A549 (cell line): Measurements from ENCODE around the gene FAM171A1. TPM values are rescaled to one million over a fixed set of nuclear protein-coding genes. Genes with fewer than 3 reads are reported as not detected.

ENCODE experiments used
- ATAC-seq, 2 experiments: fragments of 200-7000 bp in 1 of 2; fragments of >200 bp in 1 of 2; cut with Nextera tagmentation in 1 of 2; cut with Tn5 transposase in 1 of 2; 3 replicates each; pipeline versions ENCODE4 v1.8.0 to v1.9.1; 2018 to 2020; ENCODE audit warnings: mild to moderate bottlenecking in 1 of 2, moderate library complexity in 1 of 2
- CTCF ChIA-PET: fragments of 300-600 bp; sonication (Branson Sonifier 250); formaldehyde crosslinking; extraction: SDS; loops from one replicate; lab custom pipeline; 2021; ENCODE audit warnings: antibody characterized with exemption, inconsistent platforms; lab: Yijun Ruan, JAX
- POLR2A ChIA-PET: fragments of 350-600 bp; formaldehyde crosslinking; extraction: SDS; loops from one replicate; lab custom pipeline; 2021; ENCODE audit warnings: antibody characterized with exemption, inconsistent platforms; lab: Yijun Ruan, JAX
- DNase-seq, 2 experiments: peaks; one replicate each; pipeline versions ENCODE4 v3.0.0 to v3.0.0-alpha.2; 2011 to 2016; ENCODE audit warnings: low read depth in 1 of 2, low spot score in 1 of 2
- FAIRE-seq: peaks from 2 replicates; lab custom pipeline; 2011; peaks lifted over from hg19 to GRCh38; lab: Jason Lieb, UNC
- H3K27ac ChIP-seq, 2 experiments: fragments of >200 bp; sonication (Bioruptor Twin); formaldehyde crosslinking; 3 replicates each; pipeline ENCODE4 v1.5.1; 2016 to 2017
- H3K4me1 ChIP-seq: fragments of >200 bp; sonication (Bioruptor Twin); formaldehyde crosslinking; 3 replicates; pipeline ENCODE4 v1.6.1; 2016
- H3K4me2 ChIP-seq: fragments of >200 bp; sonication (Bioruptor Twin); formaldehyde crosslinking; 3 replicates; pipeline ENCODE4 v1.6.1; 2016
- H3K4me3 ChIP-seq: fragments of >200 bp; sonication (Bioruptor Twin); formaldehyde crosslinking; 3 replicates; pipeline ENCODE4 v1.5.1; 2016
- H3K9me3 ChIP-seq: fragments of >200 bp; sonication (Bioruptor Twin); formaldehyde crosslinking; 3 replicates; pipeline ENCODE4 v1.6.1; 2016
- BCL3 ChIP-seq: fragments of >200 bp; sonication (Bioruptor Twin); formaldehyde crosslinking; IDR thresholded peaks from 3 replicates; pipeline ENCODE4 v1.6.1; 2016
- BHLHE40 ChIP-seq: IDR thresholded peaks from 2 replicates; pipeline ENCODE4 v1.6.1; 2012; ENCODE audit warnings: low read depth, low read length, inconsistent platforms
- CBX2 ChIP-seq: fragments of 200-600 bp; sonication (generic); IDR thresholded peaks from 2 replicates; pipeline ENCODE4 v1.6.1; 2016; ENCODE audit warnings: low read depth, mild to moderate bottlenecking, borderline replicate concordance
- CBX8 ChIP-seq: fragments of 200-600 bp; sonication (generic); IDR thresholded peaks from 2 replicates; pipeline ENCODE4 v1.6.1; 2016
- CEBPB ChIP-seq, 2 experiments: fragments of >200 bp in 1 of 2; sonication (Bioruptor Twin) in 1 of 2; formaldehyde crosslinking in 1 of 2; IDR thresholded peaks; 2 replicates each; pipeline ENCODE4 v1.6.1; 2012 to 2016
- EHF ChIP-seq: fragments of 250-450 bp; sonication (Bioruptor Pico); IDR thresholded peaks from 2 replicates; pipeline ENCODE4 v1.5.0; 2020; ENCODE audit warnings: mild to moderate bottlenecking
- EHMT2 ChIP-seq: fragments of 200-600 bp; sonication (generic); IDR thresholded peaks from 2 replicates; pipeline ENCODE4 v1.6.1; 2016; ENCODE audit warnings: antibody characterized with exemption, low read depth, mild to moderate bottlenecking, moderate library complexity
- EP300 ChIP-seq, 2 experiments: fragments of >200 bp; sonication (Bioruptor Twin); formaldehyde crosslinking; IDR thresholded peaks; 2 replicates in 1 of 2; 3 replicates in 1 of 2; pipeline ENCODE4 v1.6.1; 2016 to 2017
- FOSB ChIP-seq: fragments of 250-450 bp; sonication (Bioruptor Pico); IDR thresholded peaks from 2 replicates; pipeline ENCODE4 v1.5.0; 2020; ENCODE audit warnings: mild to moderate bottlenecking, moderate library complexity
- FOSL2 ChIP-seq, 2 experiments: fragments of 450-650 bp in 1 of 2; fragments of >200 bp in 1 of 2; sonication (Bioruptor Twin) in 1 of 2; formaldehyde crosslinking; IDR thresholded peaks; 2 replicates each; pipeline versions ENCODE4 v1.5.0 to v1.6.1; 2016 to 2020; ENCODE audit warnings: mild to moderate bottlenecking in 1 of 2, moderate library complexity in 1 of 2
- FOXS1 ChIP-seq: fragments of 250-450 bp; sonication (Bioruptor Pico); IDR thresholded peaks from 2 replicates; pipeline ENCODE4 v1.5.0; 2020; ENCODE audit warnings: mild to moderate bottlenecking, moderate library complexity
- GATA3 ChIP-seq: IDR thresholded peaks from 2 replicates; pipeline ENCODE4 v1.6.1; 2012; ENCODE audit warnings: borderline replicate concordance
- HDAC2 ChIP-seq: fragments of 200-600 bp; sonication (generic); IDR thresholded peaks from 2 replicates; pipeline ENCODE4 v1.6.1; 2016
- HOXB5 ChIP-seq: fragments of 250-450 bp; sonication (Bioruptor Pico); IDR thresholded peaks from 2 replicates; pipeline ENCODE4 v1.5.0; 2020; ENCODE audit warnings: mild to moderate bottlenecking, moderate library complexity
- JUN ChIP-seq, 2 experiments: fragments of >200 bp; sonication (Bioruptor Twin); formaldehyde crosslinking; IDR thresholded peaks; 2 replicates in 1 of 2; 3 replicates in 1 of 2; pipeline ENCODE4 v1.6.1; 2016 to 2017
- MAFK ChIP-seq: fragments of 450-650 bp; IDR thresholded peaks from 2 replicates; pipeline ENCODE4 v1.6.1; 2014; ENCODE audit not compliant: partially characterized antibody
- MYC ChIP-seq: IDR thresholded peaks from 2 replicates; pipeline ENCODE4 v1.6.1; 2012; ENCODE audit warnings: mild to moderate bottlenecking, inconsistent platforms, low read length, improper control_type of control experiment, borderline replicate concordance
- NPAS2 ChIP-seq: fragments of 250-450 bp; sonication (Bioruptor Pico); IDR thresholded peaks from 2 replicates; pipeline ENCODE4 v1.8.0; 2022; ENCODE audit warnings: mild to moderate bottlenecking, moderate library complexity, borderline replicate concordance
- RFX5 ChIP-seq: fragments of 450-650 bp; IDR thresholded peaks from 2 replicates; pipeline ENCODE4 v1.7.1; 2014; ENCODE audit warnings: antibody characterized with exemption, mild to moderate bottlenecking, moderate library complexity
- ZC3H11A ChIP-seq: fragments of 450-650 bp; IDR thresholded peaks from 2 replicates; pipeline ENCODE4 v1.6.1; 2014; ENCODE audit warnings: antibody characterized with exemption, mild to moderate bottlenecking
- WGBS: methylation state at CpG from one replicate; pipeline ENCODE4 v1.1.6; 2017; ENCODE audit errors: missing lambda C conversion rate; 5-methylcytosine and 5-hydroxymethylcytosine counted together
- polyA plus RNA-seq, 4 experiments: library from polyadenylated mRNA; depleted of rRNA in 3 of 4; stranded (reverse); fragments of >200 nt; fragmentation: RNase III in 1 of 4; extraction: RNeasy Plus Mini Kit Qiagen cat#74134 plus additional on column Dnase treatment in 1 of 4; gene quantifications; 2 replicates in 3 of 4; 3 replicates in 1 of 4; pipeline ENCODE4 v1.2.3, GENCODE V29; 2011 to 2017
- TF ChIP-seq, protein P1 (sequence below): fragments of 250-450 bp; sonication (Bioruptor Pico); IDR thresholded peaks from 2 replicates; pipeline ENCODE4 v1.5.0; 2020; ENCODE audit warnings: low read depth, mild to moderate bottlenecking, moderate library complexity
- TF ChIP-seq, protein P2 (sequence below): fragments of 450-650 bp; IDR thresholded peaks from 2 replicates; pipeline ENCODE4 v1.6.1; 2014; ENCODE audit warnings: antibody characterized with exemption

Gene FAM171A1
- polyA plus RNA-seq, 2 of the 4 experiments (the other 2 are of a cell fraction): 13.8 to 15.2 TPM

GRCh38 chr10:15189133-15189885 lies 181.8 kb downstream of the FAM171A1 start:
- 90% methylated on average over 11 of the region's 11 CpGs for WGBS
- no peak for TF ChIP-seq HOXB5 (CRISPR knock-in tag)
- ATAC-seq (no peak), DNase-seq (no peak), FAIRE-seq (no peak)
- no peak overlapping the region for H3K4me3 ChIP-seq
- no peak overlapping the region for H3K27ac ChIP-seq
- CTCF ChIA-PET: interaction anchor here (1.5 kb wide), 1 partner anchor 9 kb away, joined by 3 read pairs; no protein-coding TSS in a partner anchor
- H3K4me2 ChIP-seq: no peak overlapping the region
- H3K9me3 ChIP-seq: no peaks in the 10 kb centered on the region
- no peaks in the 10 kb centered on the region for H3K4me1 ChIP-seq
- POLR2A ChIA-PET: no interaction called here

DNA sequence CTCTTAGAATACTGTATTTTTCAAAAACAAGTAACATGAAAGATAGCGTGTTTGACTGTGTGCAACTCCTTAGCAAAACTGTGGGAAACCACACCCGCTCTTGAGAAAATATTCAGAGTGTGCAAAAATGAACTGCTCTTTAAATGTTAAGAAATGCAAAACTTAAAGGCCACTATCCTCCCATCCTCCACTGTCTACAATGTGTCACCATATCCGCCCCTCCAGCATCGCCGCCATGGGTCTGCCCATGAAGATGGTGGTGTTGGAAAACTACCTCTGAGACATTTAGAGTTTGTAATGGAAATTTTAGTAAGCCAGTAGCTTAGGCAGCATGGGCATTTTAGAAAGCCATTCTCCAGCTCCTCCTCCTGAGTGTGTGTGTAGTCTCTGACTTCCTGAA lies 182.5 kb downstream of the FAM171A1 start:
- TF ChIP-seq RFX5 (no peak), MAFK (no peak), CBX8 (no peak), HOXB5 (CRISPR knock-in tag) (no peak), CEBPB (IDR thresholded peaks at IDR 0.05) (no peak), GATA3 (no peak), JUN (IDR thresholded peaks at IDR 0.05) (no peak), FOSL2 (IDR thresholded peaks at IDR 0.05) (no peak), FOSL2 (CRISPR knock-in tag; IDR thresholded peaks at IDR 0.05) (no peak)
- TF ChIP-seq, protein P1, sequence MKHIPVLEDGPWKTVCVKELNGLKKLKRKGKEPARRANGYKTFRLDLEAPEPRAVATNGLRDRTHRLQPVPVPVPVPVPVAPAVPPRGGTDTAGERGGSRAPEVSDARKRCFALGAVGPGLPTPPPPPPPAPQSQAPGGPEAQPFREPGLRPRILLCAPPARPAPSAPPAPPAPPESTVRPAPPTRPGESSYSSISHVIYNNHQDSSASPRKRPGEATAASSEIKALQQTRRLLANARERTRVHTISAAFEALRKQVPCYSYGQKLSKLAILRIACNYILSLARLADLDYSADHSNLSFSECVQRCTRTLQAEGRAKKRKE (CRISPR knock-in tag): no peak
- no peak overlapping the region for H3K27ac ChIP-seq
- ATAC-seq (no peak), DNase-seq (no peak), FAIRE-seq (no peak)
- H3K4me3 ChIP-seq: no peak overlapping the region
- H3K4me2 ChIP-seq: no peak overlapping the region
- H3K4me1 ChIP-seq: no peaks in the 10 kb centered on the region
- 90% methylated on average over 5 of the region's 5 CpGs for WGBS
- no peaks in the 10 kb centered on the region for H3K9me3 ChIP-seq
- ChIA-PET CTCF (no interaction called here), POLR2A (no interaction called here)

- no peak overlapping the region for H3K4me2 ChIP-seq
- POLR2A ChIA-PET: no interaction called here
- H3K4me1 ChIP-seq: peaks cover 9% of the 10 kb centered on the region; the same call in 1 of the 3 replicates
- no peaks in the 10 kb centered on the region for H3K9me3 ChIP-seq
- FAIRE-seq: no peak
- TF ChIP-seq EP300 (IDR thresholded peaks at IDR 0.05) (no peak), NPAS2 (CRISPR knock-in tag) (no peak), FOSL2 (IDR thresholded peaks at IDR 0.05) (no peak), FOSL2 (CRISPR knock-in tag; IDR thresholded peaks at IDR 0.05) (no peak), BCL3 (no peak), ZC3H11A (no peak), FOSB (CRISPR knock-in tag) (no peak), EHF (no peak), EHMT2 (no peak), HDAC2 (no peak), CBX2 (no peak), BHLHE40 (no peak), FOXS1 (CRISPR knock-in tag) (no peak), CBX8 (no peak), MYC (no peak)
- TF ChIP-seq, protein P2, sequence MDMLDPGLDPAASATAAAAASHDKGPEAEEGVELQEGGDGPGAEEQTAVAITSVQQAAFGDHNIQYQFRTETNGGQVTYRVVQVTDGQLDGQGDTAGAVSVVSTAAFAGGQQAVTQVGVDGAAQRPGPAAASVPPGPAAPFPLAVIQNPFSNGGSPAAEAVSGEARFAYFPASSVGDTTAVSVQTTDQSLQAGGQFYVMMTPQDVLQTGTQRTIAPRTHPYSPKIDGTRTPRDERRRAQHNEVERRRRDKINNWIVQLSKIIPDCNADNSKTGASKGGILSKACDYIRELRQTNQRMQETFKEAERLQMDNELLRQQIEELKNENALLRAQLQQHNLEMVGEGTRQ: no peak
- TF ChIP-seq, all 56 proteins: peak for 0
- ATAC-seq (no peak), DNase-seq (no peak)
- CTCF ChIA-PET: interaction anchor here (0.6 to 1.0 kb wide), 2 partner anchors 12 to 15 kb away, joined by 3 to 4 read pairs; no protein-coding TSS in a partner anchor
- 76% methylated on average over 11 of the region's 11 CpGs for WGBS
- no peak overlapping the region for H3K4me3 ChIP-seq
- H3K27ac ChIP-seq: no peak overlapping the region
Measured at GRCh38 chr10:15183689-15184481, 187.2 kb downstream of the FAM171A1 start.
